A549 (cell line): Measurements from ENCODE around the gene ACVR1. TPM values are rescaled to one million over a fixed set of nuclear protein-coding genes. Genes with fewer than 3 reads are reported as not detected.

Experiments
- ATAC-seq, 2 experiments: fragments of 200-7000 bp in 1 of 2; fragments of >200 bp in 1 of 2; cut with Nextera tagmentation in 1 of 2; cut with Tn5 transposase in 1 of 2; 3 replicates each; pipeline versions ENCODE4 v1.8.0 to v1.9.1; 2018 to 2020; ENCODE audit warnings: mild to moderate bottlenecking in 1 of 2, moderate library complexity in 1 of 2
- CTCF ChIA-PET: fragments of 300-600 bp; sonication (Branson Sonifier 250); formaldehyde crosslinking; extraction: SDS; loops from one replicate; lab custom pipeline; 2021; ENCODE audit warnings: antibody characterized with exemption, inconsistent platforms; lab: Yijun Ruan, JAX
- POLR2A ChIA-PET: fragments of 350-600 bp; formaldehyde crosslinking; extraction: SDS; loops from one replicate; lab custom pipeline; 2021; ENCODE audit warnings: antibody characterized with exemption, inconsistent platforms; lab: Yijun Ruan, JAX
- DNase-seq, 2 experiments: peaks; one replicate each; pipeline versions ENCODE4 v3.0.0 to v3.0.0-alpha.2; 2011 to 2016; ENCODE audit warnings: low read depth in 1 of 2, low spot score in 1 of 2
- FAIRE-seq: peaks from 2 replicates; lab custom pipeline; 2011; peaks lifted over from hg19 to GRCh38; lab: Jason Lieb, UNC
- H3K27ac ChIP-seq, 2 experiments: fragments of >200 bp; sonication (Bioruptor Twin); formaldehyde crosslinking; 3 replicates each; pipeline ENCODE4 v1.5.1; 2016 to 2017
- H3K4me1 ChIP-seq: fragments of >200 bp; sonication (Bioruptor Twin); formaldehyde crosslinking; 3 replicates; pipeline ENCODE4 v1.6.1; 2016
- H3K4me2 ChIP-seq: fragments of >200 bp; sonication (Bioruptor Twin); formaldehyde crosslinking; 3 replicates; pipeline ENCODE4 v1.6.1; 2016
- H3K4me3 ChIP-seq: fragments of >200 bp; sonication (Bioruptor Twin); formaldehyde crosslinking; 3 replicates; pipeline ENCODE4 v1.5.1; 2016
- H3K9me3 ChIP-seq: fragments of >200 bp; sonication (Bioruptor Twin); formaldehyde crosslinking; 3 replicates; pipeline ENCODE4 v1.6.1; 2016
- CBX2 ChIP-seq: fragments of 200-600 bp; sonication (generic); IDR thresholded peaks from 2 replicates; pipeline ENCODE4 v1.6.1; 2016; ENCODE audit warnings: low read depth, mild to moderate bottlenecking, borderline replicate concordance
- CBX8 ChIP-seq: fragments of 200-600 bp; sonication (generic); IDR thresholded peaks from 2 replicates; pipeline ENCODE4 v1.6.1; 2016
- CEBPB ChIP-seq, 2 experiments: fragments of >200 bp in 1 of 2; sonication (Bioruptor Twin) in 1 of 2; formaldehyde crosslinking in 1 of 2; IDR thresholded peaks; 2 replicates each; pipeline ENCODE4 v1.6.1; 2012 to 2016
- CHD2 ChIP-seq: fragments of 150-350 bp; IDR thresholded peaks from 2 replicates; pipeline ENCODE4 v1.6.1; 2014; ENCODE audit warnings: low read length; ENCODE audit not compliant: partially characterized antibody
- EHMT2 ChIP-seq: fragments of 200-600 bp; sonication (generic); IDR thresholded peaks from 2 replicates; pipeline ENCODE4 v1.6.1; 2016; ENCODE audit warnings: antibody characterized with exemption, low read depth, mild to moderate bottlenecking, moderate library complexity
- EP300 ChIP-seq, 2 experiments: fragments of >200 bp; sonication (Bioruptor Twin); formaldehyde crosslinking; IDR thresholded peaks; 2 replicates in 1 of 2; 3 replicates in 1 of 2; pipeline ENCODE4 v1.6.1; 2016 to 2017
- ESRRA ChIP-seq: fragments of 150-350 bp; IDR thresholded peaks from 2 replicates; pipeline ENCODE4 v1.6.1; 2014; ENCODE audit warnings: mild to moderate bottlenecking, low read length, borderline replicate concordance
- FOSL2 ChIP-seq, 2 experiments: fragments of 450-650 bp in 1 of 2; fragments of >200 bp in 1 of 2; sonication (Bioruptor Twin) in 1 of 2; formaldehyde crosslinking; IDR thresholded peaks; 2 replicates each; pipeline versions ENCODE4 v1.5.0 to v1.6.1; 2016 to 2020; ENCODE audit warnings: mild to moderate bottlenecking in 1 of 2, moderate library complexity in 1 of 2
- FOXS1 ChIP-seq: fragments of 250-450 bp; sonication (Bioruptor Pico); IDR thresholded peaks from 2 replicates; pipeline ENCODE4 v1.5.0; 2020; ENCODE audit warnings: mild to moderate bottlenecking, moderate library complexity
- HOXB13 ChIP-seq: fragments of 250-450 bp; sonication (Bioruptor Pico); IDR thresholded peaks from 2 replicates; pipeline ENCODE4 v1.5.0; 2020; ENCODE audit warnings: low read depth, mild to moderate bottlenecking, moderate library complexity
- KDM1A ChIP-seq: fragments of 200-600 bp; sonication (generic); IDR thresholded peaks from 2 replicates; pipeline ENCODE4 v1.6.1; 2016; ENCODE audit warnings: low read depth, mild to moderate bottlenecking
- KDM5A ChIP-seq: fragments of 200-600 bp; sonication (generic); IDR thresholded peaks from 2 replicates; pipeline ENCODE4 v1.6.1; 2016; ENCODE audit warnings: antibody characterized with exemption, mild to moderate bottlenecking
- MAFK ChIP-seq: fragments of 450-650 bp; IDR thresholded peaks from 2 replicates; pipeline ENCODE4 v1.6.1; 2014; ENCODE audit not compliant: partially characterized antibody
- MAZ ChIP-seq: fragments of 150-350 bp; IDR thresholded peaks from 2 replicates; pipeline ENCODE4 v1.6.1; 2014; ENCODE audit warnings: antibody characterized with exemption, low read depth, low read length, borderline replicate concordance
- NFE2L2 ChIP-seq: fragments of 150-350 bp; conservative IDR thresholded peaks from 2 replicates; pipeline ENCODE4 v1.6.1; 2014; ENCODE audit warnings: low read length
- POLR2AphosphoS2 ChIP-seq: conservative IDR thresholded peaks from 2 replicates; pipeline ENCODE4 v1.6.1; 2012; ENCODE audit warnings: low read length, improper control_type of control experiment, inconsistent platforms
- RARB ChIP-seq: fragments of 250-450 bp; sonication (Bioruptor Pico); IDR thresholded peaks from 2 replicates; pipeline ENCODE4 v1.8.0; 2021; ENCODE audit warnings: mild to moderate bottlenecking, moderate library complexity
- RNF2 ChIP-seq: fragments of 200-600 bp; sonication (generic); IDR thresholded peaks from 2 replicates; pipeline ENCODE4 v1.6.1; 2016; ENCODE audit warnings: low read depth, mild to moderate bottlenecking, antibody characterized with exemption, moderate library complexity, borderline replicate concordance
- SREBF2 ChIP-seq: fragments of 450-650 bp; IDR thresholded peaks from 2 replicates; pipeline ENCODE4 v1.6.1; 2014; ENCODE audit warnings: mild to moderate bottlenecking, moderate library complexity
- TP53 ChIP-seq: fragments of 250-450 bp; sonication (Bioruptor Pico); IDR thresholded peaks from 2 replicates; pipeline ENCODE4 v1.5.0; 2021; ENCODE audit warnings: mild to moderate bottlenecking, moderate library complexity
- ZFP36 ChIP-seq: fragments of 450-650 bp; IDR thresholded peaks from 2 replicates; pipeline ENCODE4 v1.6.1; 2014; ENCODE audit warnings: borderline replicate concordance; ENCODE audit not compliant: partially characterized antibody
- ZNF302 ChIP-seq: fragments of 250-450 bp; sonication (Bioruptor Pico); IDR thresholded peaks from 2 replicates; pipeline ENCODE4 v1.9.0; 2021; ENCODE audit warnings: inconsistent platforms, mild to moderate bottlenecking, moderate library complexity
- ZSCAN20 ChIP-seq: fragments of 250-450 bp; sonication (Bioruptor Pico); IDR thresholded peaks from 2 replicates; pipeline ENCODE4 v1.8.0; 2022; ENCODE audit warnings: mild to moderate bottlenecking, moderate library complexity
- WGBS: methylation state at CpG from one replicate; pipeline ENCODE4 v1.1.6; 2017; ENCODE audit errors: missing lambda C conversion rate; 5-methylcytosine and 5-hydroxymethylcytosine counted together
- polyA plus RNA-seq, 4 experiments: library from polyadenylated mRNA; depleted of rRNA in 3 of 4; stranded (reverse); fragments of >200 nt; fragmentation: RNase III in 1 of 4; extraction: RNeasy Plus Mini Kit Qiagen cat#74134 plus additional on column Dnase treatment in 1 of 4; gene quantifications; 2 replicates in 3 of 4; 3 replicates in 1 of 4; pipeline ENCODE4 v1.2.3, GENCODE V29; 2011 to 2017
- TF ChIP-seq, protein P1 (sequence below): IDR thresholded peaks from 2 replicates; pipeline ENCODE4 v1.6.1; 2012
- TF ChIP-seq, protein P2 (sequence below): fragments of >200 bp; sonication (Bioruptor Twin); formaldehyde crosslinking; IDR thresholded peaks from 2 replicates; pipeline ENCODE4 v1.6.1; 2016
- TF ChIP-seq, protein P3 (sequence below): fragments of >200 bp; sonication (Bioruptor Twin); formaldehyde crosslinking; IDR thresholded peaks from 3 replicates; pipeline ENCODE4 v1.6.1; 2016
- TF ChIP-seq, protein P4 (sequence below): fragments of 150-350 bp; IDR thresholded peaks from 2 replicates; pipeline ENCODE4 v1.6.1; 2014; ENCODE audit warnings: low read depth, mild to moderate bottlenecking, low read length

Gene ACVR1
- polyA plus RNA-seq, 2 of the 4 experiments (the other 2 are of a cell fraction) = 14.6 to 21.6 TPM

DNA sequence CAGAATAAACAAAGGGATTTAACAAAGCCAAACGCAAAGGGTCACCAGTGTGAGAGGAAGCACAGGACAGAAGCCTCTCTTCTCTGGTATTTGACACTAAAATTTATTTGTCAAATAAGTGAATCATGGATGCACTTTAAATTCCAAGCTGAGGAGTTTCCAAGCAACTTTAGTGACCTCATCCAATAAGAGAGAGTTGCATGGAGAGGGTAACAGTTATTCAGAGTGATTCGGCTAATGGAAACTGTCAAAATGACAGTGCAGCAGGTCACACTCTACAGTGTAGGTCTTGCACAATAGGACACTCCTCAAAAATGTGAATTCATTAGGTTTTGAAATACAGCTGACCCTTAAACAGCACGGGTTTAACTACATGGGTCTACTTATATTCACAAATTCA, 143.5 kb downstream of the ACVR1 start:
- WGBS = 49% methylated on average over 3 of the region's 3 CpGs

DNA sequence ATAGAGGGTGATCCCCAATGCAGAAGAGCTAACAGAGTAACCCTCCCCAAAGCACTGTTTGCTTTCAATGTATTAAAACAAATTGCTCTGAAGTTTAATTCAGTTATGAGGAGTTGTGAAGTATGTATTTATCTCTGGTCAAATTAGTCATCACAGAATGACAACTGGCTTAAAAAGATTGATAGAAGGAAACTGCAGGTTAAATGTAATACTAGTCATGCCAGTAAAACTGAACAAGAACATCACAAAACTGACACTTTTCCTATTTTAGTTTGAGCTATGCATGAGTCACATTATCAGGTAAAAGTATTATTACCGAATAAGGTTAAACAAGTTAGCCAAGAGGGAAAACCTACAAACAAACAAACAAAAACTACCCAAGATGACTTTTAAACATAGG, 148.4 kb downstream of the ACVR1 start:
- ATAC-seq = no peak
- 84% methylated on average over 1 of the region's 1 CpG for WGBS
- no peak overlapping the region for H3K27ac ChIP-seq
- TF ChIP-seq, protein P1, sequence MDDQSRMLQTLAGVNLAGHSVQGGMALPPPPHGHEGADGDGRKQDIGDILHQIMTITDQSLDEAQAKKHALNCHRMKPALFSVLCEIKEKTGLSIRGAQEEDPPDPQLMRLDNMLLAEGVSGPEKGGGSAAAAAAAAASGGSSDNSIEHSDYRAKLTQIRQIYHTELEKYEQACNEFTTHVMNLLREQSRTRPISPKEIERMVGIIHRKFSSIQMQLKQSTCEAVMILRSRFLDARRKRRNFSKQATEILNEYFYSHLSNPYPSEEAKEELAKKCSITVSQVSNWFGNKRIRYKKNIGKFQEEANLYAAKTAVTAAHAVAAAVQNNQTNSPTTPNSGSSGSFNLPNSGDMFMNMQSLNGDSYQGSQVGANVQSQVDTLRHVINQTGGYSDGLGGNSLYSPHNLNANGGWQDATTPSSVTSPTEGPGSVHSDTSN = no peak
- no peak for TF ChIP-seq HOXB13 (CRISPR knock-in tag)
- no peak for TF ChIP-seq KDM1A
- no peak for TF ChIP-seq RNF2
- no peak for TF ChIP-seq KDM5A
- no peak for TF ChIP-seq SREBF2
- no peak for TF ChIP-seq FOXS1 (CRISPR knock-in tag)
- TF ChIP-seq ZNF302 (CRISPR knock-in tag) = no peak
- no peak for TF ChIP-seq CHD2
- TF ChIP-seq EP300 (IDR thresholded peaks at IDR 0.05) = no peak
- no peak for TF ChIP-seq MAZ
- TF ChIP-seq, protein P2, sequence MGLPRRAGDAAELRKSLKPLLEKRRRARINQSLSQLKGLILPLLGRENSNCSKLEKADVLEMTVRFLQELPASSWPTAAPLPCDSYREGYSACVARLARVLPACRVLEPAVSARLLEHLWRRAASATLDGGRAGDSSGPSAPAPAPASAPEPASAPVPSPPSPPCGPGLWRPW = no peak
- TF ChIP-seq ZSCAN20 = no peak
- no peak for TF ChIP-seq CBX8
- TF ChIP-seq ZFP36 = no peak
- no peak for TF ChIP-seq POLR2AphosphoS2
- TF ChIP-seq TP53 (CRISPR knock-in tag) = no peak
- TF ChIP-seq, protein P3, sequence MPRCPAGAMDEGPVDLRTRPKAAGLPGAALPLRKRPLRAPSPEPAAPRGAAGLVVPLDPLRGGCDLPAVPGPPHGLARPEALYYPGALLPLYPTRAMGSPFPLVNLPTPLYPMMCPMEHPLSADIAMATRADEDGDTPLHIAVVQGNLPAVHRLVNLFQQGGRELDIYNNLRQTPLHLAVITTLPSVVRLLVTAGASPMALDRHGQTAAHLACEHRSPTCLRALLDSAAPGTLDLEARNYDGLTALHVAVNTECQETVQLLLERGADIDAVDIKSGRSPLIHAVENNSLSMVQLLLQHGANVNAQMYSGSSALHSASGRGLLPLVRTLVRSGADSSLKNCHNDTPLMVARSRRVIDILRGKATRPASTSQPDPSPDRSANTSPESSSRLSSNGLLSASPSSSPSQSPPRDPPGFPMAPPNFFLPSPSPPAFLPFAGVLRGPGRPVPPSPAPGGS = no peak
- no peak for TF ChIP-seq CBX2
- TF ChIP-seq, protein P4, sequence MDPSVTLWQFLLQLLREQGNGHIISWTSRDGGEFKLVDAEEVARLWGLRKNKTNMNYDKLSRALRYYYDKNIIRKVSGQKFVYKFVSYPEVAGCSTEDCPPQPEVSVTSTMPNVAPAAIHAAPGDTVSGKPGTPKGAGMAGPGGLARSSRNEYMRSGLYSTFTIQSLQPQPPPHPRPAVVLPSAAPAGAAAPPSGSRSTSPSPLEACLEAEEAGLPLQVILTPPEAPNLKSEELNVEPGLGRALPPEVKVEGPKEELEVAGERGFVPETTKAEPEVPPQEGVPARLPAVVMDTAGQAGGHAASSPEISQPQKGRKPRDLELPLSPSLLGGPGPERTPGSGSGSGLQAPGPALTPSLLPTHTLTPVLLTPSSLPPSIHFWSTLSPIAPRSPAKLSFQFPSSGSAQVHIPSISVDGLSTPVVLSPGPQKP = no peak
- TF ChIP-seq, all 56 proteins: peak for 0
- no peak overlapping the region for H3K4me2 ChIP-seq
- H3K4me3 ChIP-seq = no peak overlapping the region
- CTCF ChIA-PET = no interaction called here
- POLR2A ChIA-PET = no interaction called here
- FAIRE-seq (no peak), DNase-seq (no peak)
- no peaks in the 10 kb centered on the region for H3K4me1 ChIP-seq
- H3K9me3 ChIP-seq = peaks cover 25% of the 10 kb centered on the region

More for the DNA sequence above, 143.5 kb downstream of the ACVR1 start:
- no peak overlapping the region for H3K27ac ChIP-seq
- peak in 1 of 2 experiments; percentile 16 for DNase-seq
- H3K4me1 ChIP-seq = no peaks in the 10 kb centered on the region
- ChIA-PET CTCF (no interaction called here), POLR2A (no interaction called here)
- TF ChIP-seq EHMT2 (no peak), NFE2L2 (no peak), RNF2 (no peak), FOSL2 (IDR thresholded peaks at IDR 0.05) (no peak), FOSL2 (CRISPR knock-in tag; IDR thresholded peaks at IDR 0.05) (peak; percentile 11; the same call in 1 of the 2 replicates), RARB (CRISPR knock-in tag) (no peak), MAFK (no peak), CEBPB (IDR thresholded peaks at IDR 0.05) (peak in 1 of 2 experiments; percentile 43; a peak in 1 of 4 replicates), ESRRA (no peak)
- TF ChIP-seq, protein P3 = no peak
- FAIRE-seq = no peak
- ATAC-seq = peak; percentile 19 to 42; a peak in 3 of 6 replicates
- no peak overlapping the region for H3K4me2 ChIP-seq
- peaks cover 4% of the 10 kb centered on the region; the same call in 1 of the 3 replicates for H3K9me3 ChIP-seq
- H3K4me3 ChIP-seq = no peak overlapping the region
